ENCODE results near the gene CUX1. TPM values are rescaled to one million over a fixed set of nuclear protein-coding genes. Genes with fewer than 3 reads are reported as not detected.

CUX1 gene
- total and polyA plus RNA-seq, 10 of the 15 experiments (the other 5 are each of a cell fraction or from before 2014, with no cell fraction given), result 6.1 to 48.6 (median 25.9) TPM

DNA sequence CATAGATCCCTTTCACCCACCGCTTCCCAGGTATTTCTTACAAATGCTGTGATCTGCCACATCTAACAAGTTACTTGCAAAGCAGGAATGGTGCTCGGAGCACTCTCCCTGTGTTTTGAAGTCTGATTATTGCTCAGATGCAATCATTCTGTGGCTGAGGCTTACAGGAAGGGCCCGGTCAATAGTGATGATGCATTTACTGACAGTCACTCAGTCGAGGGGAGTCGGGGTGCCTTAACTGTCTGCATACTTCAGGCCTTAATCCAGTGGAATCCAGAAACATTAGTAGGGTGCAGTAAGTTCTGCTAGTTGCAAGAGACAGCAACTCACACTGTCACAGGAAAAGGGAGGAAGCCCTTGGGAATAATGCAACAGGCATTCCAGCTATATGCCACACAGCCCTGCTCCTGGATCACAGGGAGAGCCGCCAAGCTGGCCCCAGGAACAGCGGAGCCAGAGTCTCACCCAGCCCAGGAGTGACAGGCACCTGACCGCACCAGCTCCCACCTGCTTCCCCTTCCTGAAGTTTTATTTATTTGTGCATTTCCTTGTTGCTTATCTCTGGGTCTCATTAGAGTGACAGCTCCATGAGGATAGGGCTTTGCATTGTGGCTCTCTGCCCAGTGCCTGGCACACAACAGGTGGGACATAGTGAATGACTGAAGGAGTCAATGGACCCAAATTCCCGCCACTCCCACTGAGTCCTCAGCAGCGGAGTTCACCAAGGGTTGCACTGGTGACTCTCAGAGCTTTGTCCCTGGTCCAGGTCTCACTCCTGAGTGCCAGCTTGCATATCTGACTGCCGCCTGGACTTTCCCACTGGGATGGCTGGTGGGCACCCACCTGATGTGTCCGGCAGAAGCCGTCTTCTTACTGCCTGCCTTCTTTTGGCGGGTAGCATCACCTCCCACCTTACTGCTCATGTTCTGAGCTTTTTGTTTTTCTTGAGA lies 256.8 kb downstream of the CUX1 start:
- BruUV-seq (replicated peaks), result no TSS peak
- no peak for DNase-seq (ENCODE audit: low read depth, low spot score)
- CTCF ChIA-PET, result no interaction called here
- in situ Hi-C loops (cut with MboI), result no loop called here
- H4K20me1 ChIP-seq (ENCODE audit: control insufficient read depth, insufficient read depth), result no peaks in the 10 kb centered on the region
- SMC1A ChIA-PET (ENCODE audit: uncharacterized antibody, unreplicated experiment), result no interaction called here
- no peaks in the 10 kb centered on the region for H3K79me2 ChIP-seq (ENCODE audit: control insufficient read depth, insufficient read depth, low read length)
- no peak for ATAC-seq
- H3K4me3 ChIP-seq, result no peak overlapping the region
- RAD21 ChIA-PET (ENCODE audit: unreplicated experiment), result no interaction called here
- TF ChIP-seq POU2F2 (IDR thresholded peaks at IDR 0.05; ENCODE audit: borderline replicate concordance, low read depth, low read length) (no peak), RBBP5 (conservative IDR thresholded peaks at IDR 0.05) (no peak), RB1 (IDR thresholded peaks at IDR 0.05; ENCODE audit: borderline replicate concordance) (no peak), EP300 (IDR thresholded peaks at IDR 0.05; ENCODE audit: borderline replicate concordance in 1 of 2, control insufficient read depth in 1 of 2, low read depth in 2 of 2, low read length in 2 of 2) (no peak), ZNF622 (IDR thresholded peaks at IDR 0.05) (no peak), MTA3 (IDR thresholded peaks at IDR 0.05; ENCODE audit: borderline replicate concordance, low read length) (no peak), CBX5 (IDR thresholded peaks at IDR 0.05; ENCODE audit: low read depth) (no peak), YY1 (IDR thresholded peaks at IDR 0.05; ENCODE audit: low read depth, low read length) (no peak), ZBED1 (IDR thresholded peaks at IDR 0.05; ENCODE audit: borderline replicate concordance) (no peak), POLR2A (IDR thresholded peaks at IDR 0.05; ENCODE audit: low read depth, low read length) (no peak), RAD51 (IDR thresholded peaks at IDR 0.05) (no peak)
- TF ChIP-seq, protein P1, sequence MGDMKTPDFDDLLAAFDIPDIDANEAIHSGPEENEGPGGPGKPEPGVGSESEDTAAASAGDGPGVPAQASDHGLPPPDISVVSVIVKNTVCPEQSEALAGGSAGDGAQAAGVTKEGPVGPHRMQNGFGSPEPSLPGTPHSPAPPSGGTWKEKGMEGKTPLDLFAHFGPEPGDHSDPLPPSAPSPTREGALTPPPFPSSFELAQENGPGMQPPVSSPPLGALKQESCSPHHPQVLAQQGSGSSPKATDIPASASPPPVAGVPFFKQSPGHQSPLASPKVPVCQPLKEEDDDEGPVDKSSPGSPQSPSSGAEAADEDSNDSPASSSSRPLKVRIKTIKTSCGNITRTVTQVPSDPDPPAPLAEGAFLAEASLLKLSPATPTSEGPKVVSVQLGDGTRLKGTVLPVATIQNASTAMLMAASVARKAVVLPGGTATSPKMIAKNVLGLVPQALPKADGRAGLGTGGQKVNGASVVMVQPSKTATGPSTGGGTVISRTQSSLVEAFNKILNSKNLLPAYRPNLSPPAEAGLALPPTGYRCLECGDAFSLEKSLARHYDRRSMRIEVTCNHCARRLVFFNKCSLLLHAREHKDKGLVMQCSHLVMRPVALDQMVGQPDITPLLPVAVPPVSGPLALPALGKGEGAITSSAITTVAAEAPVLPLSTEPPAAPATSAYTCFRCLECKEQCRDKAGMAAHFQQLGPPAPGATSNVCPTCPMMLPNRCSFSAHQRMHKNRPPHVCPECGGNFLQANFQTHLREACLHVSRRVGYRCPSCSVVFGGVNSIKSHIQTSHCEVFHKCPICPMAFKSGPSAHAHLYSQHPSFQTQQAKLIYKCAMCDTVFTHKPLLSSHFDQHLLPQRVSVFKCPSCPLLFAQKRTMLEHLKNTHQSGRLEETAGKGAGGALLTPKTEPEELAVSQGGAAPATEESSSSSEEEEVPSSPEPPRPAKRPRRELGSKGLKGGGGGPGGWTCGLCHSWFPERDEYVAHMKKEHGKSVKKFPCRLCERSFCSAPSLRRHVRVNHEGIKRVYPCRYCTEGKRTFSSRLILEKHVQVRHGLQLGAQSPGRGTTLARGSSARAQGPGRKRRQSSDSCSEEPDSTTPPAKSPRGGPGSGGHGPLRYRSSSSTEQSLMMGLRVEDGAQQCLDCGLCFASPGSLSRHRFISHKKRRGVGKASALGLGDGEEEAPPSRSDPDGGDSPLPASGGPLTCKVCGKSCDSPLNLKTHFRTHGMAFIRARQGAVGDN (IDR thresholded peaks at IDR 0.05), result no peak
- TF ChIP-seq, protein P2, sequence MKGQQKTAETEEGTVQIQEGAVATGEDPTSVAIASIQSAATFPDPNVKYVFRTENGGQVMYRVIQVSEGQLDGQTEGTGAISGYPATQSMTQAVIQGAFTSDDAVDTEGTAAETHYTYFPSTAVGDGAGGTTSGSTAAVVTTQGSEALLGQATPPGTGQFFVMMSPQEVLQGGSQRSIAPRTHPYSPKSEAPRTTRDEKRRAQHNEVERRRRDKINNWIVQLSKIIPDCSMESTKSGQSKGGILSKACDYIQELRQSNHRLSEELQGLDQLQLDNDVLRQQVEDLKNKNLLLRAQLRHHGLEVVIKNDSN (IDR thresholded peaks at IDR 0.05; ENCODE audit: borderline replicate concordance, extremely low read length, insufficient read depth, low read depth, low read length), result no peak
- H3K4me1 ChIP-seq (ENCODE audit: control insufficient read depth, insufficient read depth, low read length), result peaks cover 4% of the 10 kb centered on the region
- FAIRE-seq, result no peak
- POLR2A ChIA-PET, result no interaction called here
- no peak overlapping the region for H3K9ac ChIP-seq (ENCODE audit: control insufficient read depth, insufficient read depth, low read length)
- H3K4me2 ChIP-seq (ENCODE audit: control insufficient read depth, insufficient read depth), result no peak overlapping the region
- H3K27me3 ChIP-seq (replicated peaks in 1 of 2; ENCODE audit: control insufficient read depth in 2 of 2, insufficient read depth in 2 of 2, low read length in 1 of 2), result no peaks in the 10 kb centered on the region
- H3K27ac ChIP-seq (ENCODE audit: control insufficient read depth, insufficient read depth), result no peak overlapping the region
- WGBS (ENCODE audit: insufficient coverage, insufficient replicate concordance, low lambda C conversion rate, missing lambda C conversion rate), result 96% methylated on average over 14 of the region's 14 CpGs
- peaks cover 12% of the 10 kb centered on the region for H3K9me3 ChIP-seq (replicated peaks; ENCODE audit: control insufficient read depth, insufficient read depth, low read length)
- H3K36me3 ChIP-seq (ENCODE audit: control insufficient read depth in 2 of 2, insufficient read depth in 2 of 2, low read length in 1 of 2), result peaks cover 13 to 14% of the 10 kb centered on the region in 2 experiments
- H2AFZ ChIP-seq (ENCODE audit: control insufficient read depth, low read depth, low read length), result no peak overlapping the region
- intact Hi-C loops (cut with micrococcal nuclease; ENCODE audit: unreplicated experiment), result no loop called here
